H1 (cell line): Measurements from ENCODE around the gene SLC39A2. TPM values are rescaled to one million over a fixed set of nuclear protein-coding genes. Genes with fewer than 3 reads are reported as not detected.
A peak's percentile ranks its signal among the peaks of the same experiment; 100 is the strongest.

ENCODE experiments used
- CTCF ChIA-PET: fragments of 300-600 bp; sonication (Branson Sonifier 250); formaldehyde crosslinking; loops from one replicate; lab custom pipeline; 2021; ENCODE audit not compliant: partially characterized antibody; lab: Charles Lee
- POLR2A ChIA-PET: fragments of 300-600 bp; sonication (Branson Sonifier 250); formaldehyde crosslinking; loops from one replicate; lab custom pipeline; 2021; ENCODE audit warnings: inconsistent platforms; ENCODE audit not compliant: partially characterized antibody; lab: Charles Lee
- DNase-seq, 2 experiments: peaks; one replicate each; pipeline versions ENCODE4 v3.0.0 to v3.0.0-alpha.2; 2010 to 2022; ENCODE audit warnings: low spot score in 2 of 2, low read depth in 1 of 2, mixed read lengths in 1 of 2
- FAIRE-seq: peaks from 2 replicates; lab custom pipeline; 2011; peaks lifted over from hg19 to GRCh38; lab: Jason Lieb, UNC
- H2AFZ ChIP-seq: 2 replicates; pipeline ENCODE4 v1.8.1; 2012; ENCODE audit warnings: low read length, inconsistent platforms
- H2AK5ac ChIP-seq: 2 replicates; pipeline ENCODE4 v1.6.1; 2013; ENCODE audit warnings: low read depth, low read length
- H2BK120ac ChIP-seq: replicated peaks from 2 replicates; pipeline ENCODE3; 2013; ENCODE audit warnings: low read depth, low read length, inconsistent platforms
- H2BK12ac ChIP-seq: 2 replicates; pipeline ENCODE4 v1.6.1; 2013; ENCODE audit warnings: low read depth, low read length
- H2BK15ac ChIP-seq: 2 replicates; pipeline ENCODE4 v1.6.1; 2013; ENCODE audit warnings: low read length
- H2BK20ac ChIP-seq: 2 replicates; pipeline ENCODE4 v1.6.1; 2013; ENCODE audit warnings: low read length
- H2BK5ac ChIP-seq: 2 replicates; pipeline ENCODE4 v1.6.1; 2013; ENCODE audit warnings: low read depth, low read length
- H3K14ac ChIP-seq: 2 replicates; pipeline ENCODE4 v1.6.1; 2013; ENCODE audit warnings: inconsistent platforms; ENCODE audit not compliant: insufficient read length
- H3K18ac ChIP-seq: 2 replicates; pipeline ENCODE4 v1.6.1; 2013; ENCODE audit warnings: low read length; ENCODE audit errors: extremely low read depth
- H3K23ac ChIP-seq: 2 replicates; pipeline ENCODE4 v1.6.1; 2013; ENCODE audit warnings: inconsistent platforms; ENCODE audit not compliant: insufficient read length
- H3K23me2 ChIP-seq: 2 replicates; pipeline ENCODE4 v1.6.1; 2013; ENCODE audit warnings: low read depth, low read length
- H3K27ac ChIP-seq: 2 replicates; pipeline ENCODE4 v1.6.1; 2011; ENCODE audit warnings: low read depth, low read length, inconsistent platforms
- H3K27me3 ChIP-seq, 4 experiments: replicated peaks in 1 of 4; 1 replicate in 1 of 4; 2 replicates in 3 of 4; pipeline versions ENCODE4 v1.6.1 to v1.8.1; 2011 to 2013; ENCODE audit warnings: low read length in 3 of 4, mild to moderate bottlenecking in 3 of 4, inconsistent platforms in 2 of 4, mixed read lengths in 2 of 4, moderate library complexity in 1 of 4; ENCODE audit not compliant: control insufficient read depth in 3 of 4, insufficient read depth in 3 of 4; ENCODE audit errors: extremely low read depth in 1 of 4
- H3K36me3 ChIP-seq, 4 experiments: 2 replicates each; pipeline versions ENCODE4 v1.6.1 to v1.8.1; 2011 to 2013; ENCODE audit warnings: mild to moderate bottlenecking in 4 of 4, low read length in 3 of 4, moderate library complexity in 2 of 4, control low read depth in 1 of 4, inconsistent platforms in 1 of 4; ENCODE audit not compliant: insufficient read depth in 4 of 4, control insufficient read depth in 2 of 4
- H3K4ac ChIP-seq: replicated peaks from 2 replicates; pipeline ENCODE3; 2013; ENCODE audit warnings: low read length, low read depth, mixed read lengths, inconsistent platforms; ENCODE audit not compliant: insufficient read length
- H3K4me1 ChIP-seq, 4 experiments: replicated peaks in 1 of 4; 1 replicate in 1 of 4; 2 replicates in 3 of 4; pipeline versions ENCODE4 v1.6.1 to v1.8.1; 2011 to 2013; ENCODE audit warnings: low read length in 3 of 4, inconsistent platforms in 2 of 4, mixed read lengths in 1 of 4; ENCODE audit not compliant: insufficient read depth in 4 of 4, control insufficient read depth in 3 of 4
- H3K4me2 ChIP-seq, 2 experiments: 2 replicates each; pipeline versions ENCODE4 v1.6.1 to v1.8.1; 2011 to 2013; ENCODE audit warnings: low read depth in 2 of 2, low read length in 2 of 2, control low read depth in 1 of 2, inconsistent platforms in 1 of 2, mild to moderate bottlenecking in 1 of 2; ENCODE audit not compliant: insufficient read depth in 1 of 2
- H3K4me3 ChIP-seq, 4 experiments: fragments of 200-600, 300-600 bp in 1 of 4; sonication (generic), shearing (Covaris generic), sonication (Bioruptor Twin) in 1 of 4; 2 replicates each; pipeline versions ENCODE4 v1.5.1 to v1.8.1; 2011 to 2016; ENCODE audit warnings: low read length in 4 of 4, low read depth in 3 of 4, control low read depth in 2 of 4, inconsistent platforms in 2 of 4, mild to moderate bottlenecking in 2 of 4, mixed read lengths in 1 of 4, moderate library complexity in 1 of 4; ENCODE audit not compliant: insufficient read depth in 2 of 4; ENCODE audit errors: extremely low read depth in 1 of 4
- H3K56ac ChIP-seq: replicated peaks from 2 replicates; pipeline ENCODE3; 2013; ENCODE audit warnings: low read depth, mild to moderate bottlenecking, mixed read lengths, low read length, inconsistent platforms; ENCODE audit not compliant: insufficient read length
- H3K79me1 ChIP-seq: 2 replicates; pipeline ENCODE4 v1.6.1; 2013; ENCODE audit warnings: low read depth, low read length, control low read depth
- H3K79me2 ChIP-seq, 2 experiments: 2 replicates each; pipeline versions ENCODE4 v1.6.1 to v1.8.1; 2012 to 2013; ENCODE audit warnings: low read length in 2 of 2, mild to moderate bottlenecking in 2 of 2, inconsistent platforms in 1 of 2; ENCODE audit not compliant: insufficient read depth in 2 of 2, control insufficient read depth in 1 of 2
- H3K9ac ChIP-seq, 4 experiments: replicated peaks in 1 of 4; 1 replicate in 1 of 4; 2 replicates in 3 of 4; pipeline versions ENCODE4 v1.6.1 to v1.8.1; 2011 to 2013; ENCODE audit warnings: low read depth in 3 of 4, low read length in 3 of 4, control low read depth in 2 of 4, mild to moderate bottlenecking in 2 of 4, moderate library complexity in 2 of 4, inconsistent platforms in 1 of 4; ENCODE audit errors: extremely low read depth in 1 of 4
- H3K9me3 ChIP-seq, 2 experiments: 2 replicates each; pipeline versions ENCODE4 v1.6.1 to v1.8.1; 2012 to 2013; ENCODE audit warnings: mild to moderate bottlenecking in 2 of 2, moderate library complexity in 2 of 2, control low read depth in 1 of 2, inconsistent platforms in 1 of 2, low read depth in 1 of 2, low read length in 1 of 2, mixed read lengths in 1 of 2; ENCODE audit not compliant: insufficient read depth in 2 of 2
- H4K20me1 ChIP-seq, 2 experiments: replicated peaks in 1 of 2; 2 replicates each; pipeline versions ENCODE3 to v1.8.1; 2011 to 2013; ENCODE audit warnings: inconsistent platforms in 2 of 2, low read length in 2 of 2, mild to moderate bottlenecking in 1 of 2; ENCODE audit not compliant: insufficient read depth in 2 of 2, control insufficient read depth in 1 of 2
- H4K5ac ChIP-seq: 2 replicates; pipeline ENCODE4 v1.6.1; 2013; ENCODE audit warnings: low read length, low read depth, mixed read lengths, inconsistent platforms; ENCODE audit not compliant: insufficient read length
- H4K8ac ChIP-seq: 2 replicates; pipeline ENCODE4 v1.8.0; 2013; ENCODE audit warnings: mild to moderate bottlenecking, moderate library complexity, low read length, inconsistent platforms; ENCODE audit not compliant: insufficient read depth; ENCODE audit errors: extremely low read depth
- H4K91ac ChIP-seq: replicated peaks from 2 replicates; pipeline ENCODE3; 2013; ENCODE audit warnings: low read length, mixed read lengths, inconsistent platforms; ENCODE audit not compliant: insufficient read length
- CTBP2 ChIP-seq: IDR thresholded peaks from 2 replicates; pipeline ENCODE4 v1.7.0; 2011; ENCODE audit warnings: borderline replicate concordance, mild to moderate bottlenecking, moderate library complexity, mixed read lengths, low read length; ENCODE audit not compliant: insufficient read depth, insufficient read length
- SIRT6 ChIP-seq: IDR thresholded peaks from one replicate; pipeline ENCODE4 v1.7.1; 2012; ENCODE audit warnings: low read length, inconsistent platforms
- WGBS, 2 experiments: shearing (Covaris generic) in 1 of 2; methylation state at CpG; one replicate each; pipeline versions ENCODE4 v1.1.6 to v1.1.7; 2013 to 2015; ENCODE audit warnings: low lambda C conversion rate in 2 of 2, mixed read lengths in 2 of 2, inconsistent platforms in 1 of 2, low coverage in 1 of 2, missing lambda C conversion rate in 1 of 2; ENCODE audit not compliant: insufficient replicate concordance in 2 of 2, insufficient coverage in 1 of 2, insufficient read length in 1 of 2; ENCODE audit errors: extremely low coverage in 1 of 2, missing lambda C conversion rate in 1 of 2; 5-methylcytosine and 5-hydroxymethylcytosine counted together
- polyA plus RNA-seq, 7 experiments: library from polyadenylated mRNA; depleted of rRNA in 3 of 7; stranded (reverse) in 5 of 7; unstranded in 2 of 7; fragments of >200 nt in 5 of 7; fragments of 200-250 nt in 2 of 7; gene quantifications; 1 replicate in 5 of 7; 2 replicates in 1 of 7; 4 replicates in 1 of 7; pipeline versions ENCODE4 v1.2.1 to v1.2.3, GENCODE V29; 2011 to 2013; ENCODE audit warnings: missing spikeins in 2 of 7, mixed read lengths in 2 of 7
- total RNA-seq: library from RNA; stranded (reverse); fragmentation: NEBNext Ultra II Directional; extraction: Animal tissue kit (Norgen Biotek cat#: 25700); gene quantifications from 2 replicates; pipeline ENCODE4 v1.2.1, GENCODE V29; 2021

Gene SLC39A2
- total and polyA plus RNA-seq, 2 of the 8 experiments (the other 6 are each of a cell fraction or from before 2014, with no cell fraction given) = 0.14 to 0.22 TPM

DNA sequence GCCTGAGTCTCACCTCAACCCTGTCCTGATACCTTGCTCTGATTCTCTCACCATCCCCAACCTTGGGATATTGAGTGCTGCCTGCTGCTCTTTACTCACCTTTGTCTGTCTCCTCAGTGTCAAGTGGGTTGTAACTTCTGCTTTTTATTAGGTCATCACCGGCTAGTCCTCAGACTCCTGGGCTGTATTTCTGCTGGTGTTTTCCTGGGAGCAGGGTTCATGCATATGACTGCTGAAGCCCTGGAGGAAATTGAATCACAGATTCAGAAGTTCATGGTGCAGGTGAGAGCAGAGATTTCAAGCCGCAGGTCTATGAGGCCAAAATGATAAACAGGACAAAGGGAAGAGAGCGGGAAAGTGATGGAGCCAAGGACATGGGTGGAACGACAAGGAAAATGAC is 498 bp downstream of the SLC39A2 start:
- Histone ChIP-seq H2AFZ (no peak overlapping the region), H3K4ac (no peak overlapping the region), H3K18ac (no peak overlapping the region), H3K27me3 (no peaks in the 10 kb centered on the region), H3K4me2 (no peak overlapping the region), H4K91ac (no peak overlapping the region), H2BK12ac (no peak overlapping the region), H3K56ac (no peak overlapping the region), H2AK5ac (no peak overlapping the region), H3K27ac (no peak overlapping the region), H3K23ac (no peak overlapping the region), H2BK120ac (no peak overlapping the region), H3K23me2 (no peaks in the 10 kb centered on the region; the same call in 1 of the 2 replicates), H4K20me1 (peaks cover 0 to 2% of the 10 kb centered on the region in 2 experiments), H3K4me3 (no peak overlapping the region), H2BK5ac (no peak overlapping the region), H3K36me3 (peaks cover 15 to 24% (median 18%) of the 10 kb centered on the region in 4 experiments), H2BK15ac (0 out of 2 replicates have a peak overlapping the region, but pooled peaks have one; percentile 76), H3K79me1 (no peaks in the 10 kb centered on the region), H4K8ac (no peak overlapping the region), H3K9me3 (no peaks in the 10 kb centered on the region), H3K14ac (no peak overlapping the region), H2BK20ac (no peak overlapping the region), H3K4me1 (peaks cover 2 to 6% (median 5%) of the 10 kb centered on the region in 4 experiments; a peak in 5 of 7 replicates), H4K5ac (no peak overlapping the region), H3K79me2 (no peaks in the 10 kb centered on the region), H3K9ac (no peak overlapping the region)
- ChIA-PET CTCF (interaction anchor here (0.8 to 10.6 kb wide), 9 partner anchors 8 to 308 kb away, joined by 3 to 117 read pairs (median 5); no protein-coding TSS in a partner anchor), POLR2A (interaction anchor here (1.1 to 2.1 kb wide), 2 partner anchors 15 to 93 kb away, joined by 3 to 6 read pairs; no protein-coding TSS in a partner anchor)
- no peak for TF ChIP-seq SIRT6
- TF ChIP-seq CTBP2 = no peak
- DNase-seq = no peak
- FAIRE-seq = no peak
- WGBS, 2 experiments = 84% methylated on average over 4 of the region's 4 CpGs; no CpG with 5 or more reads in 1 of the 2 experiments
